Endothelial cell of umbilical vein (primary cell): Measurements from ENCODE around the gene TCEA2. TPM values are rescaled to one million over a fixed set of nuclear protein-coding genes. Genes with fewer than 3 reads are reported as not detected.

Experiments
- BruUV-seq: library from RNA; stranded (reverse); fragments of 400-500 nt; replicated peaks from 2 replicates; lab custom pipeline; 2021; lab: Mats Ljungman, UMichigan
- CTCF ChIA-PET: fragments of 300-600, 350-600 bp; sonication (Branson Sonifier 250); formaldehyde crosslinking; loops from one replicate; lab custom pipeline; 2021; ENCODE audit warnings: antibody characterized with exemption, inconsistent platforms; lab: Charles Lee
- POLR2A ChIA-PET: fragments of 300-600, 350-600 bp; sonication (Branson Sonifier 250); formaldehyde crosslinking; loops from one replicate; lab custom pipeline; 2021; ENCODE audit warnings: antibody characterized with exemption, inconsistent platforms; lab: Charles Lee
- DNase-seq: peaks from one replicate; pipeline ENCODE4 v3.0.0-alpha.2; 2011; ENCODE audit warnings: low read depth, low spot score
- FAIRE-seq: peaks from 2 replicates; lab custom pipeline; 2011; peaks lifted over from hg19 to GRCh38; lab: Jason Lieb, UNC
- H2AFZ ChIP-seq: 2 replicates; pipeline ENCODE4 v1.6.0; 2012; ENCODE audit warnings: low read depth, low read length, control low read depth, inconsistent platforms
- H3K27ac ChIP-seq: 2 replicates; pipeline ENCODE4 v1.5.1; 2011; ENCODE audit warnings: low read depth, mild to moderate bottlenecking, control low read depth, low read length, moderate library complexity; ENCODE audit not compliant: insufficient read depth
- H3K27me3 ChIP-seq, 2 experiments: 2 replicates each; pipeline versions ENCODE4 v1.6.0 to v1.6.1; 2011; ENCODE audit warnings: low read length in 2 of 2, mixed read lengths in 1 of 2; ENCODE audit not compliant: control insufficient read depth in 2 of 2, insufficient read depth in 2 of 2
- H3K36me3 ChIP-seq, 2 experiments: 2 replicates in 1 of 2; 3 replicates in 1 of 2; pipeline ENCODE4 v1.5.1; 2011; ENCODE audit warnings: low read length in 2 of 2, mild to moderate bottlenecking in 1 of 2, moderate library complexity in 1 of 2; ENCODE audit not compliant: control insufficient read depth in 2 of 2, insufficient read depth in 2 of 2; ENCODE audit errors: extremely low read depth in 1 of 2
- H3K4me1 ChIP-seq: 3 replicates; pipeline ENCODE4 v1.5.1; 2011; ENCODE audit warnings: mild to moderate bottlenecking, low read length; ENCODE audit not compliant: control insufficient read depth, insufficient read depth; ENCODE audit errors: extremely low read depth
- H3K4me2 ChIP-seq: 2 replicates; pipeline ENCODE4 v1.6.1; 2011; ENCODE audit warnings: low read length, control low read depth, mixed read lengths; ENCODE audit not compliant: insufficient read depth
- H3K4me3 ChIP-seq, 3 experiments: fragments of 200-600 bp in 1 of 3; sonication (generic), shearing (Covaris generic) in 1 of 3; replicated peaks in 1 of 3; 2 replicates each; pipeline ENCODE4 v1.5.1; 2011 to 2016; ENCODE audit warnings: control low read depth in 3 of 3, low read length in 3 of 3, mild to moderate bottlenecking in 2 of 3, inconsistent platforms in 1 of 3, low read depth in 1 of 3, moderate library complexity in 1 of 3; ENCODE audit not compliant: insufficient read depth in 1 of 3
- H3K79me2 ChIP-seq: 2 replicates; pipeline ENCODE4 v1.6.0; 2012; ENCODE audit warnings: low read length, inconsistent platforms; ENCODE audit not compliant: control insufficient read depth, insufficient read depth
- H3K9ac ChIP-seq: replicated peaks from 2 replicates; pipeline ENCODE3; 2011; ENCODE audit warnings: low read length, control low read depth; ENCODE audit not compliant: insufficient read depth; ENCODE audit errors: extremely low read depth
- H3K9me1 ChIP-seq: replicated peaks from 3 replicates; pipeline ENCODE4 v1.6.0; 2011; ENCODE audit warnings: mild to moderate bottlenecking, low read length; ENCODE audit not compliant: control insufficient read depth, insufficient read depth; ENCODE audit errors: extremely low read depth
- H3K9me3 ChIP-seq: replicated peaks from 2 replicates; pipeline ENCODE4 v1.5.1; 2012; ENCODE audit warnings: low read length, inconsistent platforms; ENCODE audit not compliant: control insufficient read depth, insufficient read depth
- H4K20me1 ChIP-seq: replicated peaks from 2 replicates; pipeline ENCODE3; 2011; ENCODE audit warnings: mild to moderate bottlenecking, low read length; ENCODE audit not compliant: control insufficient read depth, insufficient read depth; ENCODE audit errors: extremely low read depth
- CTCF ChIP-seq, 2 donors: IDR thresholded peaks; 1 replicate in 1 of 2; 2 replicates in 1 of 2; pipeline ENCODE4 v1.5.1; 2011; ENCODE audit warnings: low read length in 2 of 2, mild to moderate bottlenecking in 2 of 2, moderate library complexity in 2 of 2, control low read depth in 1 of 2, inconsistent platforms in 1 of 2, low read depth in 1 of 2; ENCODE audit not compliant: insufficient read depth in 1 of 2; ENCODE audit errors: extremely low read depth in 1 of 2
- EZH2 ChIP-seq: IDR thresholded peaks from 2 replicates; pipeline ENCODE4 v1.6.1; 2012; ENCODE audit warnings: borderline replicate concordance, low read depth, mild to moderate bottlenecking, moderate library complexity, low read length, inconsistent platforms; ENCODE audit not compliant: severe bottlenecking
- FOS ChIP-seq: IDR thresholded peaks from 2 replicates; pipeline ENCODE4 v1.6.1; 2011; ENCODE audit warnings: mild to moderate bottlenecking, low read length, moderate library complexity, borderline replicate concordance; ENCODE audit not compliant: insufficient read depth
- GATA2 ChIP-seq: IDR thresholded peaks from 2 replicates; pipeline ENCODE4 v1.7.0; 2011; ENCODE audit warnings: low read depth, mild to moderate bottlenecking, moderate library complexity, mixed read lengths, low read length; ENCODE audit not compliant: insufficient read length, insufficient read depth
- MAX ChIP-seq: IDR thresholded peaks from 2 replicates; pipeline ENCODE4 v1.6.1; 2011; ENCODE audit not compliant: insufficient read depth, insufficient read length
- MYC ChIP-seq: IDR thresholded peaks from one replicate; pipeline ENCODE4 v1.6.1; 2011; ENCODE audit warnings: mild to moderate bottlenecking, low read depth, low read length
- dilution Hi-C: fragments of 300-500 bp; cut with MboI; formaldehyde crosslinking; loops from one replicate; pipeline ENCODE4 v1.15.0; 2019; ENCODE audit warnings: low sequenced_read_pairs; ENCODE audit not compliant: extremely low pct_ligation_motif_present
- intact Hi-C: fragments of 100-400 bp; cut with micrococcal nuclease; formaldehyde crosslinking; loops from one replicate; pipeline ENCODE4 v1.10.0; 2022
- polyA plus RNA-seq, 4 experiments: library from polyadenylated mRNA; depleted of rRNA in 3 of 4; stranded (reverse) in 3 of 4; unstranded in 1 of 4; fragments of >200 nt; gene quantifications; 2 replicates each; pipeline versions ENCODE4 v1.2.1 to v1.2.3, GENCODE V29; 2011 to 2012; ENCODE audit warnings: missing spikeins in 1 of 4
- total RNA-seq: library from RNA; stranded (reverse); gene quantifications from 2 replicates; pipeline ENCODE4 v1.2.3, GENCODE V29; 2021

Gene TCEA2
- total and polyA plus RNA-seq, 2 donors (not counting 3 experiments of a cell fraction or from before 2014, with no cell fraction given), result 53.1 to 65.5 TPM

- H3K4me3 ChIP-seq, result no peak overlapping the region
- CTCF ChIA-PET, result interaction anchor here (0.6 to 2.4 kb wide), 8 partner anchors 9 to 122 kb away, joined by 3 to 22 read pairs (median 7); partner anchors contain the start of gene LKAAEAR1
- peaks cover 19 to 22% of the 10 kb centered on the region in 2 experiments for H3K27me3 ChIP-seq
- H3K9me3 ChIP-seq, result no peaks in the 10 kb centered on the region
- DNase-seq, result no peak
- no peak overlapping the region for H3K9ac ChIP-seq
- POLR2A ChIA-PET, result no interaction called here
- no peak overlapping the region for H3K4me2 ChIP-seq
- no peaks in the 10 kb centered on the region for H3K79me2 ChIP-seq
- dilution Hi-C loops, result no loop called here
- intact Hi-C loops, result loop anchor here (1.0 kb wide), 2 partner anchors 18 to 20 kb away; no protein-coding TSS in a partner anchor
- no peak overlapping the region for H3K27ac ChIP-seq
- no peaks in the 10 kb centered on the region for H3K9me1 ChIP-seq
- no peak for FAIRE-seq
- no peak for TF ChIP-seq FOS
- TF ChIP-seq MYC, result no peak
- TF ChIP-seq EZH2, result no peak
- no peak for TF ChIP-seq MAX
- no peak for TF ChIP-seq GATA2
- TF ChIP-seq CTCF (IDR thresholded peaks at IDR 0.05; ENCODE audit: extremely low read depth in 1 of 2, insufficient read depth in 1 of 2, low read depth in 1 of 2, low read length in 2 of 2), result no peak
- no peaks in the 10 kb centered on the region for H3K4me1 ChIP-seq
- no peaks in the 10 kb centered on the region for H3K36me3 ChIP-seq
- H4K20me1 ChIP-seq, result no peaks in the 10 kb centered on the region
- no TSS peak for BruUV-seq
- H2AFZ ChIP-seq, result no peak overlapping the region
Observed at GRCh38 chr20:64102647-64103354, 39.8 kb downstream of the TCEA2 start.
